Fibroblast of lung (primary cell): ENCODE results near the gene BCAR3. TPM values are rescaled to one million over a fixed set of nuclear protein-coding genes. Genes with fewer than 3 reads are reported as not detected.
A peak's percentile ranks its signal among the peaks of the same experiment; 100 is the strongest.

Experiments used
- DNase-seq, 2 donors: peaks; one replicate each; pipeline versions ENCODE4 v3.0.0 to v3.0.0-alpha.2; 2010; ENCODE audit warnings: low read depth in 2 of 2
- H2AFZ ChIP-seq: 2 replicates; pipeline ENCODE4 v1.5.1; 2012; ENCODE audit warnings: low read length, control low read depth, inconsistent platforms
- H3K27ac ChIP-seq: 2 replicates; pipeline ENCODE4 v1.5.1; 2011; ENCODE audit warnings: low read length, control low read depth; ENCODE audit not compliant: insufficient read depth
- H3K27me3 ChIP-seq: 2 replicates; pipeline ENCODE4 v1.5.1; 2011; ENCODE audit warnings: mild to moderate bottlenecking, low read length; ENCODE audit not compliant: control insufficient read depth, insufficient read depth
- H3K36me3 ChIP-seq: 2 replicates; pipeline ENCODE4 v1.5.1; 2011; ENCODE audit warnings: low read length; ENCODE audit not compliant: control insufficient read depth, insufficient read depth
- H3K4me1 ChIP-seq: 2 replicates; pipeline ENCODE4 v1.5.1; 2011; ENCODE audit warnings: low read length; ENCODE audit not compliant: control insufficient read depth, insufficient read depth; ENCODE audit errors: extremely low read depth
- H3K4me2 ChIP-seq: 2 replicates; pipeline ENCODE4 v1.5.1; 2011; ENCODE audit warnings: low read length, control low read depth; ENCODE audit not compliant: insufficient read depth; ENCODE audit errors: extremely low read depth
- H3K4me3 ChIP-seq, 4 experiments: fragments of 200-600 bp in 1 of 4; sonication (generic) in 1 of 4; replicated peaks in 1 of 4; 2 replicates each; pipeline ENCODE4 v1.5.1; 2011 to 2016; ENCODE audit warnings: low read length in 4 of 4, low read depth in 3 of 4, mild to moderate bottlenecking in 3 of 4, control low read depth in 2 of 4, inconsistent platforms in 1 of 4, mixed read lengths in 1 of 4; ENCODE audit not compliant: insufficient read depth in 1 of 4; ENCODE audit errors: control extremely low read depth in 1 of 4
- H3K79me2 ChIP-seq: 2 replicates; pipeline ENCODE4 v1.5.1; 2012; ENCODE audit warnings: mild to moderate bottlenecking, low read length, inconsistent platforms; ENCODE audit not compliant: control insufficient read depth, insufficient read depth
- H3K9ac ChIP-seq: 2 replicates; pipeline ENCODE4 v1.5.1; 2011; ENCODE audit warnings: mild to moderate bottlenecking, low read length, control low read depth; ENCODE audit not compliant: insufficient read depth
- H3K9me3 ChIP-seq: 2 replicates; pipeline ENCODE4 v1.5.1; 2012; ENCODE audit warnings: low read depth, low read length; ENCODE audit not compliant: control insufficient read depth, insufficient read depth
- H4K20me1 ChIP-seq: 2 replicates; pipeline ENCODE4 v1.5.1; 2011; ENCODE audit warnings: low read length; ENCODE audit not compliant: control insufficient read depth, insufficient read depth; ENCODE audit errors: extremely low read depth
- CTCF ChIP-seq, 2 donors: IDR thresholded peaks in 1 of 2; conservative IDR thresholded peaks in 1 of 2; 1 replicate in 1 of 2; 2 replicates in 1 of 2; pipeline ENCODE4 v1.5.1; 2011 to 2012; ENCODE audit warnings: low read length in 2 of 2, control low read depth in 1 of 2, inconsistent platforms in 1 of 2, low read depth in 1 of 2, mild to moderate bottlenecking in 1 of 2
- EZH2 ChIP-seq: IDR thresholded peaks from 2 replicates; pipeline ENCODE4 v1.5.1; 2012; ENCODE audit warnings: low read length, control low read depth, mild to moderate bottlenecking; ENCODE audit errors: missing control alignments
- polyA minus RNA-seq: library from RNA; depleted of rRNA, polyadenylated mRNA; stranded (reverse); fragments of >200 nt; gene quantifications from 2 replicates; pipeline ENCODE4 v1.2.3, GENCODE V29; 2011; ENCODE audit warnings: low replicate concordance
- polyA plus RNA-seq, 2 donors: library from polyadenylated mRNA; depleted of rRNA in 1 of 2; stranded (reverse) in 1 of 2; unstranded in 1 of 2; fragments of >200 nt; gene quantifications; 2 replicates each; pipeline ENCODE4 v1.2.1, GENCODE V29; 2011 to 2012; ENCODE audit warnings: missing spikeins in 1 of 2
- total RNA-seq: library from RNA; depleted of rRNA; stranded (reverse); fragments of >200 nt; gene quantifications from 2 replicates; pipeline ENCODE4 v1.2.1, GENCODE V29; 2014

Gene BCAR3
- total RNA-seq (34.4 and 35.2 TPM in 2 replicates), polyA plus RNA-seq (12.6 and 19.9 TPM in 2 replicates), polyA minus RNA-seq (18.0 and 28.1 TPM in 2 replicates)
- polyA plus RNA-seq (2012), result 14.0 and 23.6 TPM in 2 replicates

- Histone ChIP-seq H3K79me2 (peaks cover 58% of the 10 kb centered on the region), H3K27me3 (no peaks in the 10 kb centered on the region), H3K9me3 (no peaks in the 10 kb centered on the region), H3K36me3 (peaks cover 5% of the 10 kb centered on the region), H3K4me1 (peaks cover 18% of the 10 kb centered on the region), H3K27ac (peak within 1 kb of the TSS; percentile 83), H3K9ac (peak within 1 kb of the TSS; percentile 77), H4K20me1 (peaks cover 2% of the 10 kb centered on the region), H3K4me3 (peak within 1 kb of the TSS; percentile 78 to 86 (median 84)), H2AFZ (peak within 1 kb of the TSS; percentile 67), H3K4me2 (peak within 1 kb of the TSS; percentile 95)
- peak; percentile 8 to 9 for TF ChIP-seq CTCF (conservative IDR thresholded peaks at IDR 0.05 in 1 of 2, IDR thresholded peaks at IDR 0.05 in 1 of 2; ENCODE audit: low read depth in 1 of 2, low read length in 2 of 2)
- no peak for TF ChIP-seq EZH2
- DNase-seq, result peak; percentile 73 to 80
These were observed at the start of gene BCAR3 for GRCh38 chr1:93681101-93681988. BCAR3 (minus strand) TSS chr1:93681837; CDS start chr1:93674930, 6,907 bp downstream.

GRCh38 chr1:93730621-93731020 is 49.0 kb upstream of the BCAR3 start:
- Histone ChIP-seq H3K4me3 (no peak overlapping the region), H3K9me3 (no peaks in the 10 kb centered on the region), H4K20me1 (no peaks in the 10 kb centered on the region), H3K9ac (no peak overlapping the region), H3K27me3 (no peaks in the 10 kb centered on the region), H3K4me1 (no peaks in the 10 kb centered on the region), H2AFZ (no peak overlapping the region), H3K79me2 (no peaks in the 10 kb centered on the region), H3K27ac (no peak overlapping the region), H3K4me2 (no peak overlapping the region), H3K36me3 (no peaks in the 10 kb centered on the region)
- TF ChIP-seq CTCF (conservative IDR thresholded peaks at IDR 0.05 in 1 of 2, IDR thresholded peaks at IDR 0.05 in 1 of 2; ENCODE audit: low read depth in 1 of 2, low read length in 2 of 2) (no peak), EZH2 (no peak)
- no peak for DNase-seq

- Histone ChIP-seq H3K79me2 (no peaks in the 10 kb centered on the region), H3K27me3 (no peaks in the 10 kb centered on the region), H3K4me2 (no peak overlapping the region), H3K4me1 (no peaks in the 10 kb centered on the region), H2AFZ (no peak overlapping the region), H4K20me1 (no peaks in the 10 kb centered on the region), H3K36me3 (no peaks in the 10 kb centered on the region), H3K4me3 (no peak overlapping the region), H3K9ac (no peak overlapping the region), H3K9me3 (no peaks in the 10 kb centered on the region), H3K27ac (no peak overlapping the region)
- DNase-seq, result no peak
- no peak for TF ChIP-seq CTCF (conservative IDR thresholded peaks at IDR 0.05 in 1 of 2, IDR thresholded peaks at IDR 0.05 in 1 of 2; ENCODE audit: low read depth in 1 of 2, low read length in 2 of 2)
- TF ChIP-seq EZH2, result no peak
These were observed 48.3 kb upstream of the BCAR3 start for GRCh38 chr1:93729906-93730305.
